ENCODE results near the gene PPP3CB.

Gene PPP3CB

GRCh38 chr10:73485320-73485719 is 10.5 kb downstream of the PPP3CB start:
- Histone ChIP-seq H3K27ac (ENCODE audit: low read depth, low read length) (no peak overlapping the region), H3K4me1 (ENCODE audit: control insufficient read depth, insufficient read depth, low read length, unreplicated experiment) (peaks cover 14% of the 10 kb centered on the region), H3K4me3 (ENCODE audit: low read depth, low read length) (no peak overlapping the region), H3K27me3 (ENCODE audit: insufficient read depth, low read length) (no peaks in the 10 kb centered on the region), H3K79me2 (ENCODE audit: control insufficient read depth, insufficient read depth, low read length, unreplicated experiment) (peaks cover 38% of the 10 kb centered on the region), H3K36me3 (ENCODE audit: insufficient read depth, low read length) (peaks cover 4% of the 10 kb centered on the region; the same call in 1 of the 2 replicates), H2AFZ (ENCODE audit: low read length, unreplicated experiment) (no peak overlapping the region)

GRCh38 chr10:73480158-73480557 is 15.7 kb downstream of the PPP3CB start:
- H3K79me2 ChIP-seq (ENCODE audit: control insufficient read depth, insufficient read depth, low read length, unreplicated experiment): peaks cover 27% of the 10 kb centered on the region
- H3K27me3 ChIP-seq (ENCODE audit: insufficient read depth, low read length): no peaks in the 10 kb centered on the region
- H3K36me3 ChIP-seq (ENCODE audit: insufficient read depth, low read length): peaks cover 14% of the 10 kb centered on the region
- no peak overlapping the region for H2AFZ ChIP-seq (ENCODE audit: low read length, unreplicated experiment)
- no peak overlapping the region for H3K4me3 ChIP-seq (ENCODE audit: low read depth, low read length)
- no peak overlapping the region for H3K27ac ChIP-seq (ENCODE audit: low read depth, low read length)
- peaks cover 20% of the 10 kb centered on the region for H3K4me1 ChIP-seq (ENCODE audit: control insufficient read depth, insufficient read depth, low read length, unreplicated experiment)

GRCh38 chr10:73478636-73479035 is 17.2 kb downstream of the PPP3CB start:
- peaks cover 14% of the 10 kb centered on the region for H3K36me3 ChIP-seq (ENCODE audit: insufficient read depth, low read length)

GRCh38 chr10:73471226-73471625 is 24.6 kb downstream of the PPP3CB start:
- H3K4me3 ChIP-seq (ENCODE audit: low read depth, low read length): no peak overlapping the region
- no peaks in the 10 kb centered on the region for H3K27me3 ChIP-seq (ENCODE audit: insufficient read depth, low read length)
- no peak overlapping the region for H3K27ac ChIP-seq (ENCODE audit: low read depth, low read length)
- no peaks in the 10 kb centered on the region for H3K4me1 ChIP-seq (ENCODE audit: control insufficient read depth, insufficient read depth, low read length, unreplicated experiment)
- H3K79me2 ChIP-seq (ENCODE audit: control insufficient read depth, insufficient read depth, low read length, unreplicated experiment): no peaks in the 10 kb centered on the region
- no peak overlapping the region for H2AFZ ChIP-seq (ENCODE audit: low read length, unreplicated experiment)
- H3K36me3 ChIP-seq (ENCODE audit: insufficient read depth, low read length): peaks cover 14% of the 10 kb centered on the region

More at GRCh38 chr10:73478636-73479035, 17.2 kb downstream of the PPP3CB start:
- Histone ChIP-seq H3K79me2 (ENCODE audit: control insufficient read depth, insufficient read depth, low read length, unreplicated experiment) (peaks cover 12% of the 10 kb centered on the region), H3K4me3 (ENCODE audit: low read depth, low read length) (no peak overlapping the region), H3K27me3 (ENCODE audit: insufficient read depth, low read length) (no peaks in the 10 kb centered on the region), H2AFZ (ENCODE audit: low read length, unreplicated experiment) (no peak overlapping the region), H3K4me1 (ENCODE audit: control insufficient read depth, insufficient read depth, low read length, unreplicated experiment) (peaks cover 17% of the 10 kb centered on the region), H3K27ac (ENCODE audit: low read depth, low read length) (no peak overlapping the region)

- no peak overlapping the region for H2AFZ ChIP-seq (ENCODE audit: low read length, unreplicated experiment)
- no peak overlapping the region for H3K27ac ChIP-seq (ENCODE audit: low read depth, low read length)
- H3K4me1 ChIP-seq (ENCODE audit: control insufficient read depth, insufficient read depth, low read length, unreplicated experiment): no peaks in the 10 kb centered on the region
- H3K79me2 ChIP-seq (ENCODE audit: control insufficient read depth, insufficient read depth, low read length, unreplicated experiment): no peaks in the 10 kb centered on the region
- H3K36me3 ChIP-seq (ENCODE audit: insufficient read depth, low read length): peaks cover 15% of the 10 kb centered on the region
- no peak overlapping the region for H3K4me3 ChIP-seq (ENCODE audit: low read depth, low read length)
- H3K27me3 ChIP-seq (ENCODE audit: insufficient read depth, low read length): no peaks in the 10 kb centered on the region
Measured at GRCh38 chr10:73469579-73469978, 26.2 kb downstream of the PPP3CB start.

- Histone ChIP-seq H3K36me3 (ENCODE audit: insufficient read depth, low read length) (peaks cover 15% of the 10 kb centered on the region), H2AFZ (ENCODE audit: low read length, unreplicated experiment) (no peak overlapping the region), H3K4me1 (ENCODE audit: control insufficient read depth, insufficient read depth, low read length, unreplicated experiment) (no peaks in the 10 kb centered on the region), H3K79me2 (ENCODE audit: control insufficient read depth, insufficient read depth, low read length, unreplicated experiment) (no peaks in the 10 kb centered on the region), H3K4me3 (ENCODE audit: low read depth, low read length) (no peak overlapping the region), H3K27ac (ENCODE audit: low read depth, low read length) (no peak overlapping the region), H3K27me3 (ENCODE audit: insufficient read depth, low read length) (no peaks in the 10 kb centered on the region)
Measured at GRCh38 chr10:73467206-73467605, 28.6 kb downstream of the PPP3CB start.

- H3K36me3 ChIP-seq (ENCODE audit: insufficient read depth, low read length): peaks cover 12% of the 10 kb centered on the region
- no peak overlapping the region for H2AFZ ChIP-seq (ENCODE audit: low read length, unreplicated experiment)
- H3K27me3 ChIP-seq (ENCODE audit: insufficient read depth, low read length): no peaks in the 10 kb centered on the region
- H3K27ac ChIP-seq (ENCODE audit: low read depth, low read length): no peak overlapping the region
- no peaks in the 10 kb centered on the region for H3K79me2 ChIP-seq (ENCODE audit: control insufficient read depth, insufficient read depth, low read length, unreplicated experiment)
- H3K4me1 ChIP-seq (ENCODE audit: control insufficient read depth, insufficient read depth, low read length, unreplicated experiment): no peaks in the 10 kb centered on the region
- H3K4me3 ChIP-seq (ENCODE audit: low read depth, low read length): no peak overlapping the region
Measured at GRCh38 chr10:73465978-73466726, 29.7 kb downstream of the PPP3CB start.

GRCh38 chr10:73460897-73461296 is 34.9 kb downstream of the PPP3CB start:
- no peaks in the 10 kb centered on the region for H3K4me1 ChIP-seq (ENCODE audit: control insufficient read depth, insufficient read depth, low read length, unreplicated experiment)
- H2AFZ ChIP-seq (ENCODE audit: low read length, unreplicated experiment): no peak overlapping the region
- no peaks in the 10 kb centered on the region for H3K79me2 ChIP-seq (ENCODE audit: control insufficient read depth, insufficient read depth, low read length, unreplicated experiment)
- H3K27me3 ChIP-seq (ENCODE audit: insufficient read depth, low read length): no peaks in the 10 kb centered on the region
- H3K36me3 ChIP-seq (ENCODE audit: insufficient read depth, low read length): 0 out of 2 replicates have a peak, but pooled peaks cover 8% of the 10 kb centered on the region
- H3K27ac ChIP-seq (ENCODE audit: low read depth, low read length): no peak overlapping the region
- H3K4me3 ChIP-seq (ENCODE audit: low read depth, low read length): no peak overlapping the region

GRCh38 chr10:73459683-73460314 is 36.0 kb downstream of the PPP3CB start:
- H2AFZ ChIP-seq (ENCODE audit: low read length, unreplicated experiment): no peak overlapping the region
- 0 out of 2 replicates have a peak, but pooled peaks cover 8% of the 10 kb centered on the region for H3K36me3 ChIP-seq (ENCODE audit: insufficient read depth, low read length)
- no peaks in the 10 kb centered on the region for H3K79me2 ChIP-seq (ENCODE audit: control insufficient read depth, insufficient read depth, low read length, unreplicated experiment)
- no peak overlapping the region for H3K27ac ChIP-seq (ENCODE audit: low read depth, low read length)
- no peak overlapping the region for H3K4me3 ChIP-seq (ENCODE audit: low read depth, low read length)
- H3K4me1 ChIP-seq (ENCODE audit: control insufficient read depth, insufficient read depth, low read length, unreplicated experiment): no peaks in the 10 kb centered on the region
- H3K27me3 ChIP-seq (ENCODE audit: insufficient read depth, low read length): no peaks in the 10 kb centered on the region

- Histone ChIP-seq H3K27me3 (ENCODE audit: insufficient read depth, low read length) (no peaks in the 10 kb centered on the region), H2AFZ (ENCODE audit: low read length, unreplicated experiment) (no peak overlapping the region), H3K4me1 (ENCODE audit: control insufficient read depth, insufficient read depth, low read length, unreplicated experiment) (no peaks in the 10 kb centered on the region), H3K4me3 (ENCODE audit: low read depth, low read length) (no peak overlapping the region), H3K27ac (ENCODE audit: low read depth, low read length) (no peak overlapping the region), H3K79me2 (ENCODE audit: control insufficient read depth, insufficient read depth, low read length, unreplicated experiment) (no peaks in the 10 kb centered on the region), H3K36me3 (ENCODE audit: insufficient read depth, low read length) (peaks cover 8% of the 10 kb centered on the region; the same call in 1 of the 2 replicates)
Measured at GRCh38 chr10:73456187-73456890, 39.5 kb downstream of the PPP3CB start.
